WTC11 (cell line): ENCODE results near the gene RAB17. TPM values are rescaled to one million over a fixed set of nuclear protein-coding genes. Genes with fewer than 3 reads are reported as not detected.

Experiments used
- ATAC-seq: fragments of 200-7000 bp; cut with Tn5 transposase; 2 replicates; pipeline ENCODE4 v1.10.0; 2021; ENCODE audit warnings: mild to moderate bottlenecking, moderate library complexity
- CTCF ChIA-PET: fragments of 300-600 bp; sonication (Branson Sonifier 250); formaldehyde crosslinking; loops from one replicate; lab custom pipeline; 2021; ENCODE audit warnings: antibody characterized with exemption; lab: Charles Lee
- POLR2A ChIA-PET: fragments of 350-600 bp; sonication (Branson Sonifier 250); formaldehyde crosslinking; loops from one replicate; lab custom pipeline; 2021; ENCODE audit warnings: antibody characterized with exemption; lab: Charles Lee
- DNase-seq: peaks from one replicate; pipeline ENCODE4 v3.0.0; 2021; ENCODE audit warnings: low spot score
- H3K27ac Mint-ChIP-seq: 2 replicates; pipeline ENCODE4 v1.8.0; 2021; ENCODE audit warnings: mixed read lengths
- H3K27me3 Mint-ChIP-seq: 2 replicates; pipeline ENCODE4 v1.8.0; 2021; ENCODE audit warnings: low read depth, mild to moderate bottlenecking, moderate library complexity, mixed read lengths
- H3K36me3 Mint-ChIP-seq: 2 replicates; pipeline ENCODE4 v1.8.0; 2021; ENCODE audit warnings: mixed read lengths
- H3K4me1 Mint-ChIP-seq: 2 replicates; pipeline ENCODE4 v1.8.0; 2022; ENCODE audit warnings: mixed read lengths
- H3K4me3 Mint-ChIP-seq: 2 replicates; pipeline ENCODE4 v1.8.0; 2021; ENCODE audit warnings: mild to moderate bottlenecking, moderate library complexity, mixed read lengths
- H3K9me3 Mint-ChIP-seq: 2 replicates; pipeline ENCODE4 v1.8.0; 2021; ENCODE audit warnings: mixed read lengths
- CTCF ChIP-seq: fragments of 200-600 bp; IDR thresholded peaks from 2 replicates; pipeline ENCODE4 v1.8.0; 2022; ENCODE audit warnings: antibody characterized with exemption
- E2F4 ChIP-seq: sonication (generic); formaldehyde crosslinking; IDR thresholded peaks from 2 replicates; pipeline ENCODE4 v1.8.1; 2022; ENCODE audit warnings: low read depth, mild to moderate bottlenecking, moderate library complexity, missing genetic modification reagents, borderline replicate concordance
- ELF4 ChIP-seq: sonication (generic); formaldehyde crosslinking; IDR thresholded peaks from 2 replicates; pipeline ENCODE4 v1.8.1; 2022; ENCODE audit warnings: low read depth, mild to moderate bottlenecking, moderate library complexity, missing genetic modification reagents
- EMX1 ChIP-seq: fragments of 250-450 bp; sonication (Bioruptor Pico); IDR thresholded peaks from 2 replicates; pipeline ENCODE4 v1.8.0; 2021; ENCODE audit warnings: mild to moderate bottlenecking
- ETV6 ChIP-seq: sonication (generic); formaldehyde crosslinking; IDR thresholded peaks from 2 replicates; pipeline ENCODE4 v1.8.1; 2022; ENCODE audit warnings: mild to moderate bottlenecking, missing genetic modification reagents
- FOXJ3 ChIP-seq: sonication (generic); formaldehyde crosslinking; IDR thresholded peaks from 2 replicates; pipeline ENCODE4 v1.9.0; 2021; ENCODE audit warnings: missing genetic modification reagents, mild to moderate bottlenecking, borderline replicate concordance
- FOXP1 ChIP-seq: sonication (generic); formaldehyde crosslinking; IDR thresholded peaks from 2 replicates; pipeline ENCODE4 v1.8.0; 2022; ENCODE audit warnings: missing genetic modification reagents, mild to moderate bottlenecking, moderate library complexity, borderline replicate concordance
- MAX ChIP-seq: sonication (generic); formaldehyde crosslinking; IDR thresholded peaks from 2 replicates; pipeline ENCODE4 v1.8.0; 2022; ENCODE audit warnings: mild to moderate bottlenecking, missing genetic modification reagents
- MXD4 ChIP-seq: fragments of 250-450 bp; sonication (Bioruptor Pico); IDR thresholded peaks from 2 replicates; pipeline ENCODE4 v1.8.0; 2021; ENCODE audit warnings: mild to moderate bottlenecking, moderate library complexity, borderline replicate concordance
- NFYB ChIP-seq: sonication (generic); formaldehyde crosslinking; conservative IDR thresholded peaks from 2 replicates; pipeline ENCODE4 v1.8.0; 2022; ENCODE audit warnings: low read depth, missing genetic modification reagents
- NR3C1 ChIP-seq: sonication (generic); formaldehyde crosslinking; conservative IDR thresholded peaks from 2 replicates; pipeline ENCODE4 v1.8.1; 2023; ENCODE audit warnings: low read depth, mild to moderate bottlenecking, missing genetic modification reagents
- RORB ChIP-seq: fragments of 250-450 bp; sonication (Bioruptor Pico); IDR thresholded peaks from 2 replicates; pipeline ENCODE4 v1.9.0; 2021; ENCODE audit warnings: mild to moderate bottlenecking
- SOX15 ChIP-seq: fragments of 250-450 bp; sonication (Bioruptor Pico); IDR thresholded peaks from 2 replicates; pipeline ENCODE4 v1.9.0; 2021; ENCODE audit warnings: mild to moderate bottlenecking
- ZBTB21 ChIP-seq: sonication (generic); formaldehyde crosslinking; IDR thresholded peaks from 2 replicates; pipeline ENCODE4 v1.8.1; 2023; ENCODE audit warnings: mild to moderate bottlenecking, missing genetic modification reagents, borderline replicate concordance
- ZNF263 ChIP-seq: sonication (generic); formaldehyde crosslinking; IDR thresholded peaks from 2 replicates; pipeline ENCODE4 v1.8.1; 2022; ENCODE audit warnings: low read depth, mild to moderate bottlenecking, moderate library complexity, missing genetic modification reagents
- ZNF416 ChIP-seq: fragments of 250-450 bp; sonication (Bioruptor Pico); IDR thresholded peaks from 2 replicates; pipeline ENCODE4 v1.9.0; 2021; ENCODE audit warnings: mild to moderate bottlenecking, inconsistent platforms
- ZNF423 ChIP-seq: fragments of 250-450 bp; sonication (Bioruptor Pico); IDR thresholded peaks from 2 replicates; pipeline ENCODE4 v2.1.2; 2022; ENCODE audit warnings: mild to moderate bottlenecking, moderate library complexity
- total RNA-seq: library from RNA; stranded (reverse); gene quantifications from 3 replicates; pipeline ENCODE4 v1.2.3, GENCODE V29; 2021
- TF ChIP-seq, protein P1 (sequence below): sonication (generic); formaldehyde crosslinking; IDR thresholded peaks from 2 replicates; pipeline ENCODE4 v1.8.1; 2023; ENCODE audit warnings: mild to moderate bottlenecking, missing genetic modification reagents
- TF ChIP-seq, protein P2 (sequence below): sonication (generic); formaldehyde crosslinking; IDR thresholded peaks from 2 replicates; pipeline ENCODE4 v1.8.1; 2023; ENCODE audit warnings: mild to moderate bottlenecking, missing genetic modification reagents, moderate library complexity
- TF ChIP-seq, protein P3 (sequence below): sonication (generic); formaldehyde crosslinking; IDR thresholded peaks from 2 replicates; pipeline ENCODE4 v1.8.0; 2022; ENCODE audit warnings: mild to moderate bottlenecking, missing genetic modification reagents

Gene RAB17
- total RNA-seq, 1 experiment from 2014 or later, result 140 TPM

- ChIA-PET CTCF (interaction anchor here (1.1 to 2.5 kb wide), 2 partner anchors 15 to 116 kb away, joined by 4 to 6 read pairs; no protein-coding TSS in a partner anchor), POLR2A (no interaction called here)
- Mint-ChIP-seq H3K4me3 (peak overlapping the region; percentile 83), H3K9me3 (peaks cover 5% of the 10 kb centered on the region), H3K27me3 (peaks cover 35% of the 10 kb centered on the region), H3K36me3 (peaks cover 22% of the 10 kb centered on the region), H3K27ac (no peak overlapping the region), H3K4me1 (peaks cover 42% of the 10 kb centered on the region)
- TF ChIP-seq, protein P1, sequence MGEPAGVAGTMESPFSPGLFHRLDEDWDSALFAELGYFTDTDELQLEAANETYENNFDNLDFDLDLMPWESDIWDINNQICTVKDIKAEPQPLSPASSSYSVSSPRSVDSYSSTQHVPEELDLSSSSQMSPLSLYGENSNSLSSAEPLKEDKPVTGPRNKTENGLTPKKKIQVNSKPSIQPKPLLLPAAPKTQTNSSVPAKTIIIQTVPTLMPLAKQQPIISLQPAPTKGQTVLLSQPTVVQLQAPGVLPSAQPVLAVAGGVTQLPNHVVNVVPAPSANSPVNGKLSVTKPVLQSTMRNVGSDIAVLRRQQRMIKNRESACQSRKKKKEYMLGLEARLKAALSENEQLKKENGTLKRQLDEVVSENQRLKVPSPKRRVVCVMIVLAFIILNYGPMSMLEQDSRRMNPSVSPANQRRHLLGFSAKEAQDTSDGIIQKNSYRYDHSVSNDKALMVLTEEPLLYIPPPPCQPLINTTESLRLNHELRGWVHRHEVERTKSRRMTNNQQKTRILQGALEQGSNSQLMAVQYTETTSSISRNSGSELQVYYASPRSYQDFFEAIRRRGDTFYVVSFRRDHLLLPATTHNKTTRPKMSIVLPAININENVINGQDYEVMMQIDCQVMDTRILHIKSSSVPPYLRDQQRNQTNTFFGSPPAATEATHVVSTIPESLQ (CRISPR knock-in tag), result no peak
- no peak for TF ChIP-seq ZNF263
- TF ChIP-seq NFYB (CRISPR knock-in tag), result no peak
- no peak for TF ChIP-seq CTCF
- ATAC-seq (no peak), DNase-seq (no peak)
These were observed 38.6 kb upstream of the RAB17 start for GRCh38 chr2:237629188-237629534.

GRCh38 chr2:237628247-237629187 lies 38.0 kb upstream of the RAB17 start:
- H3K9me3 Mint-ChIP-seq, result no peaks in the 10 kb centered on the region
- H3K27me3 Mint-ChIP-seq, result peaks cover 35% of the 10 kb centered on the region
- no peak for DNase-seq
- CTCF ChIA-PET, result interaction anchor here (1.1 kb wide), 1 partner anchor 117 kb away, joined by 4 read pairs; no protein-coding TSS in a partner anchor
- TF ChIP-seq EMX1 (CRISPR knock-in tag) (no peak), MAX (0 out of 2 replicates have a peak, but pooled peaks have one; percentile 2)
- TF ChIP-seq, all 79 proteins: peak for 1
- H3K4me3 Mint-ChIP-seq, result peak overlapping the region; percentile 83
- peaks cover 42% of the 10 kb centered on the region for H3K4me1 Mint-ChIP-seq
- no peak for ATAC-seq
- no peak overlapping the region for H3K27ac Mint-ChIP-seq
- H3K36me3 Mint-ChIP-seq, result peaks cover 17% of the 10 kb centered on the region; the same call in 1 of the 2 replicates
- POLR2A ChIA-PET, result no interaction called here

- Mint-ChIP-seq H3K9me3 (no peaks in the 10 kb centered on the region), H3K4me1 (peaks cover 42% of the 10 kb centered on the region), H3K4me3 (peak within 1 kb of the TSS; percentile 83), H3K27me3 (peaks cover 41% of the 10 kb centered on the region), H3K36me3 (peaks cover 13% of the 10 kb centered on the region), H3K27ac (no peak within 1 kb of the TSS)
- ChIA-PET POLR2A (no interaction called here), CTCF (interaction anchor here (0.9 to 2.2 kb wide), 7 partner anchors 13 to 152 kb away, joined by 3 to 12 read pairs (median 4); no protein-coding TSS in a partner anchor)
- peak; percentile 62 for ATAC-seq
- peak; percentile 46 for DNase-seq
- TF ChIP-seq NR3C1 (CRISPR knock-in tag) (no peak), ZNF423 (peak; percentile 65), ZBTB21 (CRISPR knock-in tag) (no peak), ELF4 (CRISPR knock-in tag) (no peak), ZNF263 (no peak), MXD4 (CRISPR knock-in tag) (no peak), FOXJ3 (CRISPR knock-in tag) (no peak), E2F4 (0 out of 2 replicates have a peak, but pooled peaks have one; percentile 23), MAX (peak; percentile 54; the same call in 1 of the 2 replicates), FOXP1 (CRISPR knock-in tag) (peak; percentile 84; the same call in 1 of the 2 replicates), SOX15 (CRISPR knock-in tag) (no peak), ETV6 (0 out of 2 replicates have a peak, but pooled peaks have one; percentile 41), RORB (no peak), ZNF416 (no peak)
- TF ChIP-seq, protein P2, sequence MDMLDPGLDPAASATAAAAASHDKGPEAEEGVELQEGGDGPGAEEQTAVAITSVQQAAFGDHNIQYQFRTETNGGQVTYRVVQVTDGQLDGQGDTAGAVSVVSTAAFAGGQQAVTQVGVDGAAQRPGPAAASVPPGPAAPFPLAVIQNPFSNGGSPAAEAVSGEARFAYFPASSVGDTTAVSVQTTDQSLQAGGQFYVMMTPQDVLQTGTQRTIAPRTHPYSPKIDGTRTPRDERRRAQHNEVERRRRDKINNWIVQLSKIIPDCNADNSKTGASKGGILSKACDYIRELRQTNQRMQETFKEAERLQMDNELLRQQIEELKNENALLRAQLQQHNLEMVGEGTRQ (CRISPR knock-in tag), result peak; percentile 61
- TF ChIP-seq, protein P3, sequence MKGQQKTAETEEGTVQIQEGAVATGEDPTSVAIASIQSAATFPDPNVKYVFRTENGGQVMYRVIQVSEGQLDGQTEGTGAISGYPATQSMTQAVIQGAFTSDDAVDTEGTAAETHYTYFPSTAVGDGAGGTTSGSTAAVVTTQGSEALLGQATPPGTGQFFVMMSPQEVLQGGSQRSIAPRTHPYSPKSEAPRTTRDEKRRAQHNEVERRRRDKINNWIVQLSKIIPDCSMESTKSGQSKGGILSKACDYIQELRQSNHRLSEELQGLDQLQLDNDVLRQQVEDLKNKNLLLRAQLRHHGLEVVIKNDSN (CRISPR knock-in tag), result 0 out of 2 replicates have a peak, but pooled peaks have one; percentile 13
These were observed 37.1 kb upstream of the RAB17 start, which contains the start of gene LRRFIP1 for GRCh38 chr2:237627441-237628246. TSS of gene LRRFIP1 (plus strand) at chr2:237627587. CDS start at chr2:237627645, 58 bp downstream.
